DMS79 treated with DMSO at 0.1 percent for 48 hours (cell line): Measurements from ENCODE around the gene IDS.
A peak's percentile ranks its signal among the peaks of the same experiment; 100 is the strongest.
"Not testable (repeated sequence)": the region's sequence is repeated elsewhere in the genome, so short reads cannot be mapped to it uniquely, and the experiment has no call there.

Experiments used
- DNase-seq: peaks from one replicate; lab custom pipeline; 2025; lab: John Stamatoyannopoulos, UW

Gene IDS

DNA sequence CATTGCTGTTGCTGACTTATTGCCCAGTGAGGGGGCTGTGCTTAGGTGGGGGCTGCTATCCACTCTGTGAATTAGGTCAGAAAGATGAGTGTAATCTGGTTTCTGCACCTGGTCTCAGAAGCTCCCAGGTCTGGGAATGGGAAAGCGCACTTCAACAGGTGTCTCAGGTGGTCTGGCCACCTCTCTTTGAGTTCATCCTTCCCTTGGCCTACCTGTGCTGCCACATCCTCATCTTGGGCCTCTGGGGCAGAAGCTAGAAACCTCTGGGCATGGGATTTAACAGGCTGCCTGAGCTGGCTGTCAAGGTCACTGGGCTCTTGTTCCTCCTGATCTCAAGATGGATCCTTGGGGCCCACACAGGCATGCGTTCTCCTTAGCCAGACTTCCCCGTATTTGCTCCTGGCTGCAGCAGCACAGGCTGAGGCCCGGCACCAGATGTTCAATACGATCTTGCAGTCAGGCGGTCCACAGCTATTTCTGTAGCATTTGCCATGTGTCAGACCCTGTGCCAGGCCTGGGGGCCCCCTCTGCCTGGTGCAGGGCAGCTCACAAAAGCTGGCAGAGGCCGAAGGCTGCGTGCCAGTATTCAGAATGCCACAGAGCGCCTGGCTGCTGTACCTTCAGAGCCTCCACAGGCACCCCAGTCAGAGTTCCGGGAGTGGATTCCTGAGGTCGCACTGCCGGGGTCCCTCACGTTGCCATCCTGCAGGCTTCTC, 21.4 kb upstream of the IDS start:
- not testable (repeated sequence) for DNase-seq

DNA sequence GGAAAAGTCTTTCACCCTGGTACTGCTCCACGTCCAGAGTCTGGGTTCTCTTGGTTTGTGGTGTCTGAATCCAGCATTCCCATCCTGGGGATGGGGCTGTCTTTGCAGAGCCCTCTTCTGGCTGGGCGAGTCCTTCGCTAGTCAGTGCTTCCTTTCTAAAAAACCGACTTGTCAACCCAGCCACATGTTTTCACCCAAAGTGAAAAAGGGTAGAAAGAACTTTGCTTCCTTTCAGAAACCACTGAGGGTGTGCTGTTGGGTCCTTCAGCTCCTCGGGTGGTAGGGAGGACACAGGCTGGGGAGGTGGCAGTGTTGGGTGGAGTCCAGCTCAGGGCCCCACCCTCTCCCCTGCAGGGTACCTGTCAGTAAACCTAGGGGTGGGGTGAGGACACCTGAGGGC, 20.8 kb upstream of the IDS start:
- DNase-seq = not testable (repeated sequence)

DNA sequence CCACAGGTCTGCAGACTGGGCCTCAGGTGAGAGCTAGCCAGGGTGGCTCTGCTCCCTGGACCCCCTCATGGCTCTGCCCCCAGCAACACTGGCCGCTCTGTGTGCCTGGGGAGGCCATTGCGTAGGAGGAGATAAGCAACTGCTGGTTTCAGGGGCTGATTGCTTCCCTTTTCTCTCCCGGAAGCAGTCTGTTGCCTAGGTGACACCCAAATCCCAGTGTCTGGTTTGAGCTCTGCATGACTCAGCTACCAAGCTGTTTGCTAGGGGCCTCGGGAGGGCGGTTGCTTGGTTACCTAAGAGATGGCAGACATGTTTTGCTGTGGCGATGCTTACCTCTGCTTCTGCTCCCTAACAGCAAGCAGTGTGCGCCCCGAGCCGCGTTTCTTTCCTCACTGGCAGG, 20.3 kb upstream of the IDS start:
- peak; percentile 11 for DNase-seq

DNA sequence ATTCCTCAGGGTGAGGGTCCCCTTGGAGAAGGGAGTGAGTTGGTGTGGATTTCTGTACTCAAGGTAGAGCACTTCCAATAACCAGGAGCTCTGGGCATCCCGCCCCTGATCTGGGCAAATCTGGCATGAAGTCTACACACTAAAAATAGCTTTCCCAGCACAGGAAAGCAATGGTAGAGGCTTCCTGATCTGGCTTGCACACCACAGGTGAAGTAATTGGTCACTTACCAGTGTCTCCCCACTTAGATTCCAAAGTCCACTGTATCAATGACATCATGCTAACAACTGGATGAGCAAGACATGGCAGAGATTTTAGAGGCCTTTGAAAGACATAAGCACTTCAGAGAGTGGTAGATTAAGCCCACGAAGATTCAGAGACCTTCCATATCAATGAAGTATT, 17.8 kb upstream of the IDS start:
- no peak for DNase-seq

DNA sequence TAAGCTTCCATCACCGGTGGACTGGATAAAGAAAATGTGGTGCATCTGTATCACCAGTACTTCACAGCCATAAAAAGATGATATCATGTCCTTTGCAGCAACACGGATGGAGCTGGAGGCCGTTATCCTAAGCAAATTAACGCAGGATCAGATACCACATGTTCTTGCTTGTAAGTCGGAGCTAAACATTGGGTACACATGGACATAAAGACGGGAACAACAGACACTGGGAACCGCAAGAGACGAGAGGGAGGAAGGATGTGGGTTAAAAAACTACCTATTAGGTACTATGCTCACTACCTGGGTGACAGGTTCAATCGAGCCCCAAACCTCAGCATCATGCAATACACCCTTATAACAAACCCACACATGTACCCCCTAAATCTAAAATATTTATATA, 16.3 kb upstream of the IDS start:
- no peak for DNase-seq

DNA sequence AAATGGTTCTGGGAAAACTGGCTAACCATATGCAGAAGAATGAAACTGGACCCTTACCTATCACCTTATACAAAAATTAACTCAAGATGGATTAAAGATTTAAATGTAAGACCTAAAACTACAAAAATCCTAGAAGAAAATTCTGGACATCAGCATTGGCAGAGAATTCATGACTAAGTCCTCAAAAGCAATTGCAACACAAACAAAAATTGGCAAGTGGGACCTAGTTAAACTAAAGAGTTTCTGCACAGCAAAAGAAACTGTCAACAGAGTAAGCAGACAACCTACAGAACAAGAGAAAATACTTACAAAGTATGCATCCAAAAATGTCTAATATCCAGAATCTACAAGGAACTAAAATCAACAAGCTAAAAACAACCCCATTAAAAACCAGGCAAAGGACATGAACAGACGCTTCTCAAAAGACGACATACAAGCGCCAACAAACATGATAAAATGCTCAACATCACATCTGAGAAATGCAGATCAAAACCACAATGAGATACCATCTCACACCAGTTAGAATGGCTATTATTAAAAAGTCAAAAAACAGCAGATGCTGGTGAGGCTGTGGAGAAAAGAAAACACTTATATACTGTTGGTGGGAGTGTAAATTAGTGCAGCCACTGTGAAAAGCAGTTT, 15.7 kb upstream of the IDS start:
- DNase-seq = not testable (repeated sequence)

DNA sequence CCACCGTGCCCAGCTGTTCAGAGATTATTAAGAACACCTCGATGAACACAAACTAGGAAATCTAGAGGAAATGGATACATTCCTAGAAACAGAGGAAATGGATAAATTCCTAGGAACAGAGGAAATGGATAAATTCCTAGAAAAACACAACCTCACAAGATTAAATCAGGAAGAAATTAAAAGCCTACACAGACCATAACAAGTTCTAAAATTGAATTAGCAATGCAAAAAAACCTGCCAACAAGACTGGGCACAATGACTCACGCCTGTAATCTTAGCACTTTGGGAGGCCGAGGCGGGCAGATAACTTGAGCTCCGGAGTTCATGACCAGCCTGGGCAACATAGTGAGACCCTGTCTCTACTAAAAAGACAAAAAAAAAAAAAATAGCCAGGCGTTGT, 13.1 kb upstream of the IDS start:
- DNase-seq = no peak

DNA sequence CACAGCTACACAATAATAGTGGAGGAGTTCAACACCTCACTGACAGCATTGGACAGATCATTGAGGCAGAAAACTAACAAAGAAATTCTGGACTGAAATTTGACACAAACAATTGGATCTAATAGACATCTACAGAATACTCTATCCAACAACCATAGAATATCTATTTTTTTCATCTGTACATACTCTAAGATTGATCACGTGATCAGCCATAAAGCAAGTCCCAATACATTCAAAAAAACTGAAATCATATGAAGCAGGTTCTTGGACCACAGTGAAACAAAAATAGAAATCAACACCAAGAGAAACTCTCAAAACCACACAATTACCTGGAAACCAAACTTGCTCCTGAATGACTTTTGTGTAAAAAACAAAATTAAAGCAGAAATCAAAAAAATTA, 12.2 kb upstream of the IDS start:
- DNase-seq = no peak

DNA sequence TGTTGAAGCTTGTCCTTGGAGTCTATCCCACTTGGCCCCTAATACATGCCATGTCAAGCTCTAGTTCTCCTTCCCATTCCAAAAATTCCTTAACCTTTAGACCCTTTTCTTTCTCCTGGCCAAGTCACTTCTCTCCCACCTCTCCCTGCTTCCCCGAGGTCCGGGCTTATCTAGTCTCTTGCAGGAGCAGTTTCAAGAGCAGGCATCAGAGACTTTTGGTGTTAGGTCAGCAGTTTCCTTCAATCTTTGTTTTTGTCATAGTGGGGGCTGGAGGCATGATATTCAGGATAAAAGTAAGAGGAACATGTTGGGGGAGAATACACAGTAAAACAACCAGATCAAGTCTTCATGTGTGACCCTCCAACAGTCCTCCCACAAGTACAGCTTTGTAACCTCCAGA, 11.5 kb upstream of the IDS start:
- DNase-seq = no peak

DNA sequence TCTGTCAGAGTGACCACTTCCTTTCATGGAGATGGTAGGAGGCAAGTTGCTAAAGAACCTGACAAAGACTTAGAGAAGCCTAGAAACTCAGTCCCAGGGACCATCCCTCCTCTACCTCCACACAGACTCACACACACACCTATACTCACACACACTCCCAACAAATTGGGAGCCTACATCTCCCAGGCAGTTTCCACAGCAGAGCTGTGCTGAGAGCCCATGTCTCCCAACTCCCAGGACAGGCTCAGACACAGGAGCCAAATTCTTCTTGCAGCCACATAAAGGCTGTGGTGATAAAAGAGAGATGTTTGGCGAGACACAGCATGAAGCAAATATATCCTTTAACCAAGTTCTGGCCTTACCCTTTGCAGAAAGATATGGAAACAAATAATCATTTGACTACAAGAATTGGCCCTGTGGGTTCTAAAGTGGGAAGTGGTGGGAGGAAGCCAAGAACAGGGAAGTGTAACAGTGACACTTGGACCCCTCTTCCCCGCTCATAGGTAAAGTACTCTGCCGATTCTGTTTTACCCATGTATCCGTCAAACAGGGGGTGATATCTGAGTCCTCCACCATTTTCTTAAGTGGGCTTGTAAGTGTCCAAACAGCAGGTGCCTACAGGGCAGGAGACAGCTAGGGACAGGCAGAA, 11.0 kb upstream of the IDS start:
- no peak for DNase-seq

DNA sequence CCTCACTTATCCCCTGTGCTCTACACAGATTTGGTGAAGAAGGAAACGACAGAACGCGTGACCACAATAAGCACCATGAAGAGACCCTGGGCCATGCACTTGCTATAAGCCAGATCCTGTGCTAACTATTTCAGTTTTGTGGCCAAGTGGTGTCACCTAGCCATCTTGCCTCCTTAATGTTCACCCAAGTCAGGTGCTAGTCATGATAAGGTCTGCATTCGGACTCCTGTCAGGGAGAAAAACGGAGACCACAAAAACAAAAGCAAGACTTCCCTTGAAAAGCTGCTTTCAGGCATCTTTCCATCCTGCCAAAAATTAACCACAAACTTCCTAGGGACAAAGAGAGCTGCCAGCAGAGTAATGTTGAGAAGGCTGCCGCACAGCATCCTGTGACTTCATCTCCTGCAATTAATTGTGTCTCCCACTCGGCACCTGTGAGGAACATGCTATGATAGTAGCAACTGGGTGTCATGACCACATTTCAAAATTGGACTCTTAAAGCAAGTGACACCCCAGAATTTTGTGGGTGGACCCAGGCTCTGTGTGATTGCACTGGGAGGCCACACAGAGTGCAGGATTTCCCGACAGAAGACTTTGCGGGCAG, 8.8 kb upstream of the IDS start:
- no peak for DNase-seq

DNA sequence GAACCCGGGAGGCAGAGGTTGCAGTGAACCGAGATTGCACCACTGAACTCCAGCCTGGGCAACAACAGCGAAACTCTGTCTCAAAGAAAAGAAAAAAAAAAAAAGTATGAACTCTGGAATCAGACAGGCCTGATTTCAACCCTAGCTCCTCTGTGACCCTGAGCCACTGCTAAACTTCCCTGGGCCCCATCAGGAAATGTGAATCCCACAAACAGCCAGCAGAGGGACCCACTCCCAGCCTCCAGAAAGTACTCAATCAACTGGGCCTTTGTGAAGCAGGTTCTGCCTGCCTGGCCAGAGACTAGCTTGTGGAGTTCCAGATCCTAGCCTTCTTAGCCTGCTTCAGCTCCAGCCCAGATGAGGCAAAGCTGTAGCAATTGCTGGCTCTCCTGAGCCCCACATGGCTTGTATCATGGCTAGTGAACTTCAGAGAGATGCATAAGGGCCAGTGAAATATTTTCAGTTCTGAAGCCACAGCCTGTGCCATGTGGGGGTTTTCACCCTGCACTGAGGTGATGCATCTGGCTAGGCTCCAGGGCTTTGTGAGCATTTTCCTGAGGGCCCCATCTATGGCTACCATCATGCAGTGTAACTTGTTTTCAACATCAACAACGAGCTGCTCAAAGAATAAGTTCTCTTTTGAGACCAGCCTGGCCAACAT, 7.2 kb upstream of the IDS start:
- DNase-seq = no peak

DNA sequence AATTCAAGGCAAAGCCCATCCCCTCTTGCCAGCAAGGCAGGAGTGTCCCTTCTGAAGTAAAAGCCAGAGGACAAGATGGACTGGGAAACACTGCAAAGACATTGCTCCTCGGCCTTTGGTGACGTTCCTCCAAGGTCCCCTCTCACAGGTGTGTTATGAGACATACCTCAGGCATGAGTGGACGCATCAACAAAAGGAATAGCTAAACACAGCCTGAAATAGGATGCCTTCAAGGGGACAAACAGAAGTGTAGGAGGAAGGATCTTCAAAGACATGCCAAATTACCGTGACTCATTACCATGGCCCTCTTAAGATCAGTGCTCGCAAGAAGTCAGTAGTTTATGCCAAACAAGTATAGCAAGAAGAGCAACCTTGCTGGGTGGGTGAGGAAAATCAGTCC, 6.0 kb upstream of the IDS start:
- peak; percentile 2 for DNase-seq

DNA sequence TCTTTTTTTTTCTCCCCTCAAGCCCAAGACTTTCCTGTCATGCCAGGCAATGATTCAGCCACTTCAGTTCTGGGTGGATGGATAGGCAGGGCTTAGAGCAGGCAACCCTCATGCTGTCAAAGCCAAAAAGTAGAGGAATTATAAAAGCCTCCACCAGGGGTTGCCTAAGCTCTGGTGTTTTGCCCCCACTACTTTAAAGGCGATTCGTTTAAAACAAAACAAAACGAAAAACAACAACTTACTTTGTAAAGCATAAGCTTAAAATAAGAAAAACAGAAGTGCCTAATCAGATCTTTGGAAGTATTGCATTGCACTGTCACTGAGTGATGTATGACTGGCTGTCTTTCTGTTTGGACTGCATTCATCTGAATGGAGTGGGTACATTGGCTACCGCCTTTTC, 5.3 kb upstream of the IDS start:
- DNase-seq = no peak

DNA sequence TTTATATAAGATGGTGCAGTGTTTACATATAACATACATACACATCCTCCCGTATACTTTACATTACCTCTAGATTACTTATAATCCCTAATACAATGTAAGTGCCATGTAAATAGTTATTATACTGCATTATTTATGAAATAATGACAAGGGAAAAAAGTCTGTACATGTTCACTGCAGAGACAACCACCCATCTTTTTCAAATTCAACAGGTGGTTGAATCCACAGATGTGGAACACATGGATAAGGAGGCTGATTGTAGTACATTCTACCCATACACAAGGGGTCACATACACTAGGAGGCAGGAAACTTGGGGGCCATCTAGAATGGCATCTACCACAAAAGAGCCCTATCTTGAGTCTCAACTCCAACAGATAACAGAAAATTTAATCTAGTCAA, 3.4 kb upstream of the IDS start:
- no peak for DNase-seq

DNA sequence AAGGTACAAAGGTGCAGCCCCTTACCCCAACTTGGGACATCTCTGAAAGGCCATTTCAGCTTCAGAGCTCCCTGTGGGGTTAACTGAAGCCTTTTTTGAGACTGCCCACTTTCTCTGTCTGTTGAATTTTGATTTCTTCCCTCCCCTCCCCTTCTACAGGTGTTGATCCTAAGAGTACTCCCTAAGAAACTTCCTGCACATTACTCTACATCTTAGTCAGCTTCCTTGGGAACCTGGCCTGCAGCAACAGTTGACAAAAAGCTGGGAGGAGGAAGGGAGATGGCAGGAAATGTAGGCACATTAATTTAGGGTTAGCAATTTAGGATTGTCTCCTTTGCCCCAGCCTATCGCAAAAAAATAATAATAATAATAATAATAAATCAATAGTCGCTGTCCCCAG, 1.2 kb upstream of the IDS start:
- no peak for DNase-seq

DNA sequence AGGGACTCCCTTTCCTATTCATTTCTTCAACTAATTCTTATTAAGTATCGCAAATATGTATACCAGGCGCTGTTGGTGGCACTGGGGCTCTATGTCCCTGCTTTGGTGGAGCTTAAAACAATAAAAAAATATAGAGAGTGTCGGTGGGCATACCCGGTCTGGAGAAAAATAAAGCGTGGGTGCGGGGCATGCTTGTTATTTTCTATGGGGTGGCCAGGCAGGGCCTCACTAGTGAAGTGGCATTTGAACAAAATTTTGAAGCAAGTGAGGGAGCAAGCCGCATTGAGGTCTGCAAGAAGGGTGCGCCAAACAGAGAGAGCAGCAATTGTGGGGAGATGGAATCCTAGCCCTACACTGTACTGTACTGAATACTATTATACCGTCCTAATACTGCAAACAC, 565 bp upstream of the IDS start:
- DNase-seq = no peak

DNA sequence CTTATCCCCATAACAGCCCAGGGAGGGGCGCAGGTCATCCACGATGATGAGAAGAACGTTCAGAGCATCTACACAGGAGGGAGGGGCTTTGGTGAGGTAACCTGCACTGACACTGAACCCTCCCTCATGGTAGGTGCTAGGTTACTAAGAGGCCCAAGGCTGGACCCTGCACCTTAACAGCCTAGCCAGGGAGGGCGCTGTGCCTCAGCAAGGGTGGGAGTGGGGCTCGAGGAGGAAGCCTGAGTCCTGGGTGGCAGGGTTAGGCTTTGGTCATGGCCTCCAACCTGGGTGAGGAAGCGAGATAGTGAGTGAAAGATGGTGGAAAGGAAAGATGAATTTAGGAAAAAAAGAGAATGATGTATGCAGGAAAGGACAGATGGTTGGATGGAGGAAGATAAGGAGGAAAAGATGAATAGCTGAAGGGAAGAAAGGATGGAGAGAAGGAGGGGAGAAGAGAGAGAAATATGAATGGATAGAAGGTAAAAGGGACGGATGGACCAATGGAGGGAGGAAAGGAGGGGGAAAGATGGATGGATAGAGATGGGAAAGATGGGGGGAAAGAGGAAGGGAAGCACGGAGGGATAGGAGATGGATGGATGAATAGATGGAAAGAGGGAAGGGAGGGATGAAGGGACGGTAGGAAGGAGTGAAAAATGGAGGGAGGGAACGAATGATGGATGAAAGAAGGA, 736 bp downstream of the IDS start:
- peak; percentile 5 for DNase-seq

DNA sequence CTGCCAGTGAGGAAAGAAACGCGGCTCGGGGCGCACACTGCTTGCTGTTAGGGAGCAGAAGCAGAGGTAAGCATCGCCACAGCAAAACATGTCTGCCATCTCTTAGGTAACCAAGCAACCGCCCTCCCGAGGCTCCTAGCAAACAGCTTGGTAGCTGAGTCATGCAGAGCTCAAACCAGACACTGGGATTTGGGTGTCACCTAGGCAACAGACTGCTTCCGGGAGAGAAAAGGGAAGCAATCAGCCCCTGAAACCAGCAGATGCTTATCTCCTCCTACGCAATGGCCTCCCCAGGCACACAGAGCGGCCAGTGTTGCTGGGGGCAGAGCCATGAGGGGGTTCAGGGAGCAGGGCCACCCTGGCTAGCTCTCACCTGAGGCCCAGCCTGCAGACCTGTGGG, 1.7 kb downstream of the IDS start:
- not testable (repeated sequence) for DNase-seq

DNA sequence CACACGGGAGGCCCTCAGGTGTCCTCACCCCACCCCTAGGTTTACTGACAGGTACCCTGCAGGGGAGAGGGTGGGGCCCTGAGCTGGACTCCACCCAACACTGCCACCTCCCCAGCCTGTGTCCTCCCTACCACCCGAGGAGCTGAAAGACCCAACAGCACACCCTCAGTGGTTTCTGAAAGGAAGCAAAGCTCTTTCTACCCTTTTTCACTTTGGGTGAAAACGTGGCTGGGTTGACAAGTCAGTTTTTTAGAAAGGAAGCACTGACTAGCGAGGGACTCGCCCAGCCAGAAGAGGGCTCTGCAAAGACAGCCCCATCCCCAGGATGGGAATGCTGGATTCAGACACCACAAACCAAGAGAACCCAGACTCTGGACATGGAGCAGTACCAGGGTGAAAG, 2.2 kb downstream of the IDS start:
- DNase-seq = not testable (repeated sequence)

DNA sequence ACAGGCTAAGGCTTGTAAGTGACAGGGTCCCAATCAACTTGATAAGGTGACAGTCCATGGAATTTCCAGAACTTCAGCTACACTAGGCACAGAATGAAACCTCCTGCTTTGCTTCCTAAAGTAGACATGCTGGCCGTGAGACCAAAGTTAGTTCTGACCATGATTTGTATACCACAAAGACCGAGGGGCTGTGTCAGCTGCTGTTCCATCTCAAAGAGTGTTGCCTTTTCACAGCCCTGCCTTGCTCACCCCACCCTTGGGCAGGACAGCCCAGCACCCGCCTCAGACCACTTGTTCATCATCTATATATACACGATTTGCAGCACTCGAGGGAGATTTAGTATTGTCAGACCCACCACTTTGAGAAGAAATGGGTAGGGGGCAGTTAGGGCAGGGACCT, 5.3 kb downstream of the IDS start:
- no peak for DNase-seq

DNA sequence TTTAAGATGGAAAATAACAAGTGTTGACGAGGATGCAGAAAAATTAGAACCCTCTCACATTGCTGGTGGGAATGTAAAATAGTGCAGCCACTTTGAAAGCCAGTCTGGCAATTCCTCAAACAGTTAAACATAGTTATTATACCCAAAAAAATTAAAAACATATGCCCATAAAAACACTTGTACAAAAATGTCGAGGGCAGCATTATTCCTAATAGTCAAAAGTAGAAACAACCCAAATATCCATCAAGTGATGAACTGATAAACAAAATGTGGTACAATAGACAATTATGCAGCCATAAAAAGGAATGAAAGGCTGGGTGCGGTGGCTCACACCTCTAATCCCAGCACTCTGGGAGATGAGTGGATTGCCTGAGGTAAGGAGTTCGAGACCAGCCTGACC, 6.3 kb downstream of the IDS start:
- DNase-seq = no peak
